COLO668 (cell line): ENCODE data around the gene OR52A5.

Source experiments
- DNase-seq: peaks from one replicate; lab custom pipeline; 2025; ENCODE audit not compliant: unreplicated experiment; lab: John Stamatoyannopoulos, UW

OR52A5 gene

DNA sequence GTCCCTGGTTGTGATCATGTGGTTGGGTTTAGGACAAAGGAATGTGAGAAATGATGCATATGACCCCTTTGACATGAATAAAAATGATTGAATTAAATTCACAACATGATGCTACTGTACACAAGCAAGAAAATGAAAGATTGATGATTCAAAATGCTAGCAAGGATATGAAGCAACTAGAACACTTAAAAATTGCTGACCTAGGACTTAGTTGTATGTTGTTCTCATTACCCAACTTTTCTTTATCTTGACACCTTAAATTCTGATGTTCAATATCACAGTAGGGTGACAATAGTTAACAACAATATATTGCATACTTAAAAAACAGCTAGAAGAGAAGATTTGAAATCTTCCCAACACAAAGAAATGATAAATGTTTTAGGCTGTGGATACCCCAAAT lies 20.6 kb downstream of the OR52A5 start:
- DNase-seq = no peak

DNA sequence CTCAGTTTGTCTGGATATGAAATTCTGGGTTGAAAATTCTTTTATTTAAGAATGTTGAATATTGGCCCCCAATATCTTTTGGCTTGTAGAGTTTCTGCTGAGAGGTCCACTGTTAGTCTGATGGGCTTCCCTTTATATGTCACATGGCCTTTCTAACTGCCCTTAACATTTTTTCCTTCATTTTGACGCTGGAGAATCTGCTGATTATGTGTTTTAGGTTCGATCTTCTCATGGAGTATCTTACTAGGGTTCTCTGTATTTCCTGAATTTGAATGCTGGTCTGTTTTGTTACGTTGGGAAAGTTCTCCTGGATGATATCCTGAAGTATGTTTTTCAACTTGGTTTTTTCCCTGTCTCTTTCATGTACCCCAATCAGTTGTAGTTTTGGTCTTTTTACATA lies 22.8 kb downstream of the OR52A5 start:
- no peak for DNase-seq

- no peak for DNase-seq
Observed at GRCh38 chr11:5107285-5107684, 30.9 kb downstream of the OR52A5 start.

- DNase-seq = no peak
Observed at GRCh38 chr11:5103066-5103465, 35.1 kb downstream of the OR52A5 start.

DNA sequence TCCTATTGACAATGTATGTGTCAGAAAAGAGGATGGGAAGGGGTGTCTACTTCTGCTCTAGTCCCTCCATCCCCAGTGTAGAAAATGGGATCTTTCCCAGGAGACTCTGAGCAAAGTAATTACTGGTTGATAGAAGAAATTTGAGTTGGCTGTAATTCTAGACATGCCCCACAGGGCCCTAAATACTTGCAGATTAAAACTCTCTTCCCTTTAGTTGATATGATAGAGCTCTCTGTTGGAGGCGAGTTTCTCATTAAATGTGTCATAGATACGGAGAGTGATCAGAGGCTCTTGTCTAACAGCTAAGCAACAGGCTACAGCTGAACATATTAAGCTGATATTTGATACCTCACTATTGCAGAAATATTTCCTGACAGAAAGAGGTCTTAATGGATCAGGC lies 35.9 kb downstream of the OR52A5 start:
- DNase-seq = no peak

DNA sequence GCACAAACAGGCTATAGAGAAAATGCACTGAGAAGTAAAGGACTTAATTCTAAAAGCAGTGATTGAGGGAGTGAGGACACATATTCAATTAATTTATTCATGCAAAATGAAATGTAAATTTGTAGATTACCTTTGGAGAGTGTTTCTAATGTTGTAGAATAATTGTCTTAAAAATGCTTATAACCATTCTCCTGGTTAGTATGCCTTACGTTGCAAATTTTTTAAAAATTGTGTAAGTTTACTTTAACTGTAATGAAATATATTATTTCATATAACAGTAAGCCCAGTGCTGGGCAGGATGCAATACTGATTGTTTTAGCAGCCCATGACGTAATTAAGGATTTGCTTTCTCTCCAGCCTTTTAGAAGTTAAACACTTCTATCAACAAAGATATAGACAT lies 42.1 kb downstream of the OR52A5 start:
- no peak for DNase-seq

GRCh38 chr11:5092821-5093585 lies 45.2 kb downstream of the OR52A5 start:
- no peak for DNase-seq

- no peak for DNase-seq
Observed at GRCh38 chr11:5090668-5091067, 47.5 kb downstream of the OR52A5 start.

DNA sequence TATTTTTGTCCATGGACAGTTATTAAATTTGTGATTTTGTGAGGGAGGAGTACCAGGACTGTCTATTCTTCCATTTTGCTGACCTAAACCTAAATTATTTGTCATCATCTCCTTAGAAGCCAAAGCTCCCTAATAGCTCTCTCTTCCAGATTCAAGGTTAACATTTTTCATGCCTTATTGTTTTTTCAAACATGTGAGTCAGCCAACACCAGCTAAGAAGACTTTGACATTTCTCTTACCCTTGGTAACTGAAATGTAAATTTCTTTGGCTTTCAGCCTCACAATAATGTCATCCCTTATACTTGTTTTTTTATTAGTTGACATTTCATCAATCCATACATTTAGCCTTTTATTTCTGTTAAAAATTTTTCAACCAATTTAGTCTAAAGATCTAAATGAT lies 49.6 kb downstream of the OR52A5 start:
- no peak for DNase-seq

DNA sequence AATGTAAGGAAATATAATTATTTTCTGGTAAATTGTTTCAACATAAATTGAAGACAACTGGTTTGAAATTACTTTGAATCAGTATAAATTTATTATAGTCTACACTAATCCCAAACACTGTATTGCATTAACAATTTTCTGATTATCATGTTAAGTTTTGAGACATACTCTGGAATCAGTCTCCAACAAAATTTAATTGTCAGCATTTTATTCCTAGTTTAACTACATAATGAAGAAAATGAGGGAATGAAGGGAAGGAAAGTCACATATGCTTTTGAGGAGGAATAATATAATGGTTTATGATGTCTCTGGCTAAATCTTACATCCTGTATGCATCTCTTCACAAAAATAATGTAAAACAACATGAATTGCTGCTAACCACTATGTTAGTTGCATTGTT lies 54.6 kb downstream of the OR52A5 start:
- DNase-seq = no peak

DNA sequence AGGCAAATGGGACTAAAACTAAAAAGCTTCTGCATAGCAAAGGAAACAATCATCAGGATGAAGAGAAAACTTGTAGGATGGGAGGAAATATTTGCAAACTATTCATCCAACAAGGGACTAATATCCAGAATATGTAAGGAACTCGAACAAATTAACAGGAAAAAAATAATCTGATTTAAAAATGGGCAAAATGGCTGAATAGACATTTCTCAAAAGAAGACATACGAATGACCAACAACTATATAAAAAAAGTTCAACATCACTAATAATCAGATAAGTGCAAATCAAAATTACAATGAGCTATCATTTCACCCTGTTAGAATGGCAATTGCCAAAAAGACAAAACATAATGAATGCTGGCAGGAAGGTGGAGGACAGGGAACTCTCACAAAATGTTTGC lies 56.8 kb downstream of the OR52A5 start:
- no peak for DNase-seq
